ENCODE data around the gene ATG12. TPM values are rescaled to one million over a fixed set of nuclear protein-coding genes. Genes with fewer than 3 reads are reported as not detected.

The ATG12 gene
- total and polyA plus RNA-seq, 8 donors, result 13.0 to 28.4 (median 15.4) TPM

DNA sequence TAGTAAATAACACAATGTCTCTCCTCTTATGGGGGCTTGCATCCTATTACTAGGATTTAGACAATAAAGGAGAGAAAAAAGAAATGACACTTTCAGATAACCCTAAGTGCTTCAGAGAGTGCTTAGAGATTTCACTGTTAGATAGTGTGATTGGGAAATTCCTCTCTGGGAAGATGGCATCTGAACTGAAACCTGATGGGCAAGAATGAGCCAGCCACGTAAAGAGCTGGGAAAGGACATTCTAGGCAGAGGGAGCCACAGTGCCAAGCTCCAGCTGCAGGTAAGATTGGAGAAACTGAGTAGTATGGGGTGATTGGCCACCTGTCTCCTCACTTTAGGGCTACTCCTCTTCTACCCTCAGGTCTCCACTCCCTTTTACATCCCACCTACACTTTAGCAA is 39.4 kb downstream of the ATG12 start:
- 55 to 75% methylated on average over 1 of the region's 1 CpG for WGBS, 2 donors
- Histone ChIP-seq H3K4me3 (no peak overlapping the region), H3K9me3 (no peaks in the 10 kb centered on the region), H3K36me3 (no peaks in the 10 kb centered on the region), H3K4me1 (peaks cover 7 to 19% (median 12%) of the 10 kb centered on the region in 3 donors), H3K27me3 (no peaks in the 10 kb centered on the region), H3K27ac (no peak overlapping the region)
- DNase-seq (no peak), ATAC-seq (no peak), FAIRE-seq (no peak)
- TF ChIP-seq CTCF (IDR thresholded peaks at IDR 0.05), result no peak
- intact Hi-C loops (cut with DNase I), result no loop called here

DNA sequence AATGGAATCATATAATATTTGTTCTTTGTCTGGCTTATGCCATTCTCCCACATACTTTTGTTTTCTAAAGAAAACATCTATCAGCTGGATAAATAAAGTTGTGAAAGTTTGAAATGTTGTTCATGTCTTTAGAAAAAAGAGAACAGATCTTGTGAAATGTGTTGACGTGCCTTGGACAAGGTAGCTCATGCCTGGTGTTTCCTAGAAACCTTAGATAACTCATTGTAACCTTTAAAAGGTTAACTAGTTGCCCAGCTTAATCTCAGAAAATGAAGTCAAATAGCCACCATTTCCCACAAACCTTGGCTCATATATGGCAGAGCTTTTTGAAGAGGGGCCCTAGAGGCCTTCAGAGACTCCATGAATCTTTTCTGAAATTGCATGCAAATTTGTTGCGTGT is 40.2 kb downstream of the ATG12 start:
- Histone ChIP-seq H3K9me3 (no peaks in the 10 kb centered on the region), H3K27me3 (no peaks in the 10 kb centered on the region), H3K36me3 (no peaks in the 10 kb centered on the region), H3K27ac (no peak overlapping the region), H3K4me1 (peaks cover 0 to 11% (median 5%) of the 10 kb centered on the region in 3 donors), H3K4me3 (no peak overlapping the region)
- WGBS, 2 donors, result 93 to 95% methylated on average over 2 of the region's 2 CpGs
- no peak for ATAC-seq
- no peak for DNase-seq
- no peak for FAIRE-seq
- intact Hi-C loops (cut with DNase I), result no loop called here
- TF ChIP-seq CTCF (IDR thresholded peaks at IDR 0.05), result no peak

DNA sequence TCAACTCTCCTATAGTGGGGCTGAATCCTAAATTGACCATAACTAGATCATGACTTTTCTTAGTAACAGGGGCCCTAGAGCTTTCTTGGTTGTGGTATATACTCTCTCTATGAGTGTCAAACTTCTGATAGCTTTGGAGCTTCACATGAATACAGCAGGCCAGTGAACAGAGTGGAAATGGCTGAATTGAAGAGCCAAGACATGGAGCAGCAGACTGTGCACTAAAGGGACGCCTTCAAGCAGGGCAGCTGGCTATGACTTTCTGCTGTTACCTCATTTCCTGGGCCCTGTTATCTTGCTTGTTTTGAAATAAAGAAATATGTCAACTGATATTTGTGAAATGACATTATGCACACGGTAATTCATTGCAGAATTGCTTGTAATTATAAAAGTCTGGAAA is 41.3 kb downstream of the ATG12 start:
- TF ChIP-seq CTCF (IDR thresholded peaks at IDR 0.05), result no peak
- Histone ChIP-seq H3K27me3 (no peaks in the 10 kb centered on the region), H3K4me1 (peaks cover 0 to 11% (median 5%) of the 10 kb centered on the region in 3 donors), H3K4me3 (no peak overlapping the region), H3K36me3 (no peaks in the 10 kb centered on the region), H3K27ac (no peak overlapping the region), H3K9me3 (no peaks in the 10 kb centered on the region)
- ATAC-seq, result no peak
- no peak for DNase-seq
- 81 to 82% methylated on average over 2 of the region's 2 CpGs for WGBS, 2 donors
- no peak for FAIRE-seq
- intact Hi-C loops (cut with DNase I), result no loop called here

- H3K27me3 ChIP-seq, result no peaks in the 10 kb centered on the region
- peak in 3 of 4 donors; percentile 28 to 68 (median 67) for ATAC-seq
- DNase-seq, result no peak
- H3K4me3 ChIP-seq, result no peak overlapping the region
- intact Hi-C loops (cut with DNase I), result no loop called here
- H3K36me3 ChIP-seq, result no peaks in the 10 kb centered on the region
- no peak overlapping the region for H3K27ac ChIP-seq
- peaks cover 0 to 11% (median 5%) of the 10 kb centered on the region in 3 donors for H3K4me1 ChIP-seq
- 11% methylated on average over 2 of the region's 2 CpGs for WGBS, 2 donors
- no peaks in the 10 kb centered on the region for H3K9me3 ChIP-seq
- FAIRE-seq, result no peak
- TF ChIP-seq CTCF (IDR thresholded peaks at IDR 0.05), result no peak
These were observed 43.1 kb downstream of the ATG12 start for GRCh38 chr5:115798252-115798651.

DNA sequence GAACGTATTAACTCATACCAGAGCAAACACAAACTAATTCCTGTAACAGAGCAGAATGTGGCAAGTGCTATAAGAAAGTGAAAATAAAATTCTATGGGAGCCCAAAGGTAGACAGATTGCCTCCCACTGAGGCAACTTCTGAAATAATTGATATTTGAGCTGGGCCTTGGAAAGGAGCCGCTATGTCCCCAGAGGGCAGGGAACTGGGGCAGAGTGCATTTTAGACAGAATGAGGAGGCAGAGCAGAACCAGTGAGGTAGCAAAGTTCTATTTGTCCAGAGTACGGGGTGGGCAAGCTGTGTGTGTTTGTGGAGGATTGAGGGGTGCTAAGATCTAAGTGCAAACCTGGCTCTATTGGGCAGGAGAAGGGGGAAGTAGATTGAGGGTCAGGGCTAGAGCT is 44.7 kb downstream of the ATG12 start:
- 91 to 97% methylated on average over 3 of the region's 3 CpGs for WGBS, 2 donors
- H3K9me3 ChIP-seq, result no peaks in the 10 kb centered on the region
- intact Hi-C loops (cut with DNase I), result no loop called here
- H3K36me3 ChIP-seq, result no peaks in the 10 kb centered on the region
- no peak for ATAC-seq
- H3K4me1 ChIP-seq, result peaks cover 0 to 11% (median 5%) of the 10 kb centered on the region in 3 donors
- no peak overlapping the region for H3K27ac ChIP-seq
- no peak for FAIRE-seq
- H3K4me3 ChIP-seq, result no peak overlapping the region
- no peaks in the 10 kb centered on the region for H3K27me3 ChIP-seq
- no peak for TF ChIP-seq CTCF (IDR thresholded peaks at IDR 0.05)
- no peak for DNase-seq
